ENCODE data around the gene EGR1. TPM values are rescaled to one million over a fixed set of nuclear protein-coding genes. Genes with fewer than 3 reads are reported as not detected.
A peak's percentile ranks its signal among the peaks of the same experiment; 100 is the strongest.

EGR1 gene
- total RNA-seq, 1 experiment from 2014 or later, result 83.3 TPM

GRCh38 chr5:138449501-138450239, 15.6 kb upstream of the EGR1 start:
- no peak overlapping the region for H4K5ac ChIP-seq (ENCODE audit: insufficient read length, low read depth, low read length)

More at GRCh38 chr5:138449501-138450239, 15.6 kb upstream of the EGR1 start:
- Histone ChIP-seq H3K18ac (ENCODE audit: insufficient read length, low read depth, low read length) (no peak overlapping the region), H3K23ac (ENCODE audit: insufficient read length, low read depth, low read length) (no peak overlapping the region), H3K14ac (ENCODE audit: insufficient read depth, low read length) (no peak overlapping the region), H2BK5ac (ENCODE audit: insufficient read length, low read length) (no peak overlapping the region), H4K20me1 (ENCODE audit: control insufficient read depth, insufficient read depth, insufficient read length) (no peaks in the 10 kb centered on the region), H2BK20ac (ENCODE audit: low read depth, low read length, poor library complexity, severe bottlenecking) (no peak overlapping the region), H2AK5ac (ENCODE audit: insufficient read length, low read length) (no peak overlapping the region), H3K4me1 (ENCODE audit: insufficient read depth, low read length) (no peaks in the 10 kb centered on the region; the same call in 1 of the 2 replicates), H3K56ac (ENCODE audit: insufficient read length, low read depth, low read length) (no peak overlapping the region), H2BK15ac (ENCODE audit: low read depth, low read length) (no peak overlapping the region), H3K27me3 (ENCODE audit: insufficient read depth, low read length) (no peaks in the 10 kb centered on the region), H4K91ac (ENCODE audit: insufficient read length, low read depth, low read length) (no peak overlapping the region), H3K9me3 (ENCODE audit: control insufficient read depth, low read depth, low read length) (no peaks in the 10 kb centered on the region), H3K9ac (ENCODE audit: extremely low read depth, insufficient read length, low read length) (no peak overlapping the region), H3K27ac (ENCODE audit: insufficient read length, low read depth, low read length) (no peak overlapping the region), H3T11ph (ENCODE audit: low read length) (no peak overlapping the region), H3K79me1 (ENCODE audit: insufficient read depth, low read depth, low read length, poor library complexity, severe bottlenecking) (no peaks in the 10 kb centered on the region), H2AFZ (ENCODE audit: low read length) (no peak overlapping the region), H2BK120ac (ENCODE audit: low read depth, low read length, poor library complexity, severe bottlenecking) (no peak overlapping the region), H4K8ac (replicated peaks; ENCODE audit: insufficient read length, low read depth, low read length) (no peak overlapping the region), H2BK12ac (ENCODE audit: insufficient read length, low read depth, low read length) (no peak overlapping the region), H3K23me2 (ENCODE audit: insufficient read length, low read depth, low read length, poor library complexity, severe bottlenecking) (no peaks in the 10 kb centered on the region), H3K4me2 (ENCODE audit: insufficient read depth, insufficient read length, low read length) (no peak overlapping the region), H3K4ac (ENCODE audit: low read depth, low read length) (no peak overlapping the region), H3K79me2 (ENCODE audit: insufficient read depth, low read length) (no peaks in the 10 kb centered on the region)
- peak; percentile 91 for DNase-seq
- no peaks in the 10 kb centered on the region for H3K9me3 Mint-ChIP-seq
- TF ChIP-seq CTCF (conservative IDR thresholded peaks at IDR 0.05), result peak; percentile 96
- peak overlapping the region; percentile 33 to 59 for H3K4me3 Mint-ChIP-seq
- H3K4me1 Mint-ChIP-seq, result peaks cover 22 to 29% of the 10 kb centered on the region in 2 experiments
- peaks cover 4% of the 10 kb centered on the region; the same call in 1 of the 2 replicates for H3K27me3 Mint-ChIP-seq (ENCODE audit: low read depth)
- H3K27ac Mint-ChIP-seq, result peak overlapping the region in 2 of 3 experiments; percentile 81 to 95; a peak in 3 of 7 replicates
- WGBS (ENCODE audit: extremely low coverage, insufficient read length, low lambda C conversion rate), result no CpG with 5 or more reads among the region's 22 CpGs
- H3K36me3 Mint-ChIP-seq (ENCODE audit: insufficient read depth in 1 of 3, low read depth in 3 of 3), result peaks cover 0 to under 1% (median 0%) of the 10 kb centered on the region in 3 experiments; a peak in 2 of 7 replicates
